Cardiac septum (tissue), 1 donor: ENCODE measurements around the gene UMAD1. TPM values are rescaled to one million over a fixed set of nuclear protein-coding genes. Genes with fewer than 3 reads are reported as not detected.

Source experiments
- DNase-seq: peaks from one replicate; pipeline ENCODE4 v3.0.0-alpha.2; 2020; ENCODE audit warnings: low spot score
- intact Hi-C: fragments of 100-400 bp; cut with DNase I; formaldehyde crosslinking; loops from one replicate; pipeline ENCODE4 v1.14.0; 2022
- total RNA-seq: library from RNA; stranded (reverse); fragmentation: NEBNext Ultra II Directional; extraction: Animal tissue kit (Norgen Biotek cat#: 25700); gene quantifications from one replicate; pipeline ENCODE4 v1.2.1, GENCODE V29; 2021
- donor health status: DM: no; HTN: no; CAD: no.

The UMAD1 gene
- total RNA-seq, 1 donor from 2014 or later, result 16.3 TPM

DNA sequence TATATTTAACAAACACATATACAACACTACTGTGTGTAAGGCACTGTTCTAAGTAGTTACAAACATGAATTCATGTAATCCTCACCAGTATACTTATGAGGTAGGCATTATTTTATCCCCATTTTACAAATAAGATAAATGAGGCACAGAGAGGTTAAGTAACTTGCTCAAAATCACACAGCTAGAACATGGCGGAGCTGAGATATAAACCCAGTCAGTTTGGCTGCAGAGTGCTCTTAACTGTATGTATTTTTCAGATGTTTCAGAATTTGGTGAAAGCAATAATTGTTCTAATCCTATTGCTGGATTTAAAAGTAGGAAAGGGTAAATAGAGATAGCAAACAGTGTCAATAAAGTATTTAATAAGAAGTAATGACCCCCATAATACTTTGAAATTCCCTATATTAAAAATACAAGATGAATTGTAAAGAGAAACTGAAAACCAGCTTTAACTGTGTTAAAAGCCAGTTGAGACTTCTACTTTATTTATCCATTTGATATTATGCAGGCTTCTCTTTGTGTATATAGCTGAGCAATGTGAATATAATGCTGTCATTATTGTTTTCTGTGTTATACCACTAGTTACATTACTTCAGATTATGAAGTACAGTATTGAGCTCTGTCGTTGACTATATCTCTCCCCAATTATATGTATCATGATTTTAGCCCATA is 110.2 kb downstream of the UMAD1 start:
- no peak for DNase-seq
- intact Hi-C loops, result no loop called here

DNA sequence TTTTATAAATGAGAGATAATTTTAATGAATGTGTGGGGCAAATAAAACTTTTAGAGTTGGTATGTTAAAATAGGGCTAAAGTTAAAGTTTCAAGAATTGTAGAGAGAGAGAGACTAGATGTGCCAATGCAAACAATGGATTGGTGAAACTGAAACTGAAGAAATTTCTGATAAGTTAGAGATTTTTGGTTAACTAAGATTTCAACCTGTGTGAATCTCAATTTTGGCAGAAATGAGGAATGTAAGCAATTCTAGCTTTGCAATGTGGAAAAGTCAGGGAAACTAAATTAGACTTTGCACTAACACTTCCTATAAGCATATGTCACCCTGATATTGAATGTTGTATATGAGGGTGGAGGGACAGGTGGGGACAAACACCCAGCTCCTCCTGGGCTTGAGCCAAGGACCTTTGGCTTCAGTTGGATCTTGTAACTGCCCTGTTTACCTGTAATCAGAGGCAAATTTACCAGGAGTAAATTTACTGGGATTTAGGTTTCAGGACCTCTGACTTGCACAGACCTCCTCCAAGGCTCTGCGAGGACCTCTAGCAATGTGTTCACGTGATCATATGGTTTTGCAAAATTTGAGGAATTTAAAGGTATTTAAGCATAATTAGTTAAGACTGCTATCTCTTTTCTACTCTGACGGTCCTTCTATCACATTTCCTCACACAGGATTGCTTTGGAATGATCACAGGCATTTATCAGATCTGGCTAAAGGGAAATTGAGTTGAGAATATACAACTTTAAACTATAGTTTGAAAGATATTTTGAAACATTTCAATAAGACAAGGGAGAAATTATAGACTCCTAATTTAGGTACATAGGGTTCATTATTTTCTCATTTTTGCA is 110.9 kb downstream of the UMAD1 start:
- DNase-seq, result no peak

DNA sequence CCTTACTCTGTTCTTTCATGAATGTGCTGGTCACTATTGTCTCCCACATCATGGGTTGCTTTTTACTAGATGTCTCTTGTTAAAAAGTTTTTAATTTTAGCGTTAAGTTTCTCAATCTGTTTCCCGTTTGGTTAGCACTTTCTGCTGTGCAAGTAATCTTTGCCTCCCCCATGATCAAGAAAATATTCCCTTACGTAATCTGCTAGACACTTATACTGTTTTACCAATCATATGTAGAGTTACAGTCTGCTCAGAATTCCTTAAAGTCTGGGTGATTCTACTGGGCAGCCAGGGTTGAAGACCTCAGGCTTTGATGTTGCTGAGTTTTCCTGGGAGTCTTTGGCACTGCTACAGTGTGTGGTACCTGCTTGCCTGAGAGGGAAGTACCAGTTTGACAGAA is 116.0 kb downstream of the UMAD1 start:
- no peak for DNase-seq
- intact Hi-C loops, result no loop called here

More for the DNA sequence above, 110.9 kb downstream of the UMAD1 start:
- intact Hi-C loops, result no loop called here

DNA sequence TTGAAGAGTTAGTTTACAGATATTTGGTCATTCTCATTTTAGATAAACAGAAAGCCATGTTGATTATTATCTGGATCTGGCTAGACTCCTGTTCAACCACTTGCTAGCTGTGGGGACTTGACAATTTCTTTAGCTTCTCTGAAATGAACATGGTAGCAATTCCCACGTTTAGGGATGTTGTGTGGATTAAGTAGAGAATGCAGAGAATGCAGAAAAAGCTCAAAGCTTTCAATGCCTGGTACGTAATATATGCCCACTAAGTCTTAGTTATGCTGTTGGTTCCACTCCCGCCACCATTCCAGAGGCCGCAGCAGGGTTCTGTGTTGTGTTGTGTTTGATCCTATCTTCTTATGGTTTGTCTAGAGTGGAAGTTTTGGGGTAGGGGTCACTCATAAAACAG is 117.0 kb downstream of the UMAD1 start:
- DNase-seq, result no peak
- intact Hi-C loops, result no loop called here

DNA sequence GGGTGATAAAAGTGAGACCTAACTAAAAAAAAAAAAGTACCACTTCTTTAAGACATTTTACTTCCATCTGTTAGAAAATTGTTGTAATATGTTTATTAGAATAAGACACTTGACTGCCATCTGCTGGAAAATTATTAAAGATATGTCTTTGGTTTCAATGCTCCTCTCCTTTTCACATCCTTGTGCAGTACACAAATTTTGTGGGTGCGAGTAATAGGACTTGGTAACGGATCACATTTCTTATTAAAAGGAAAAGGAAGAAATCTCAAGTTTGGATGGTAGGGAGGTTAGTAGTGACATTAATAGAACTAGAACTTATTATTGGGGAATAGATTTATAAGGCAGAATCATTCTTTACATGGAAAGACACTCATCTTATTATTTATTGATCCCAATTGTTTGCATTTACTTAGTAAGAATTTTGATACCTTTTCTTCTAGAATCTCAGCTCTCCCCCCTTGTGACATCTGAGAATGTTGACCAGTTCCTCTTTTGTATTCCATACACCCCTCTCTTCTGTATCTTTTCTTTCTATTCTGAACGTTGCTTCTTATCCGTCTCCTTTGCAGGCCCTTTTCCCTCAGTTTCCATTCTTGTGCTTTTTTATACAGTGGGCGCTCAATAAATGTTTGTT is 120.9 kb downstream of the UMAD1 start:
- intact Hi-C loops, result loop anchor here (1.0 to 10.0 kb wide), 3 partner anchors 80 to 453 kb away; partner anchors contain the start of gene GLCCI1

DNA sequence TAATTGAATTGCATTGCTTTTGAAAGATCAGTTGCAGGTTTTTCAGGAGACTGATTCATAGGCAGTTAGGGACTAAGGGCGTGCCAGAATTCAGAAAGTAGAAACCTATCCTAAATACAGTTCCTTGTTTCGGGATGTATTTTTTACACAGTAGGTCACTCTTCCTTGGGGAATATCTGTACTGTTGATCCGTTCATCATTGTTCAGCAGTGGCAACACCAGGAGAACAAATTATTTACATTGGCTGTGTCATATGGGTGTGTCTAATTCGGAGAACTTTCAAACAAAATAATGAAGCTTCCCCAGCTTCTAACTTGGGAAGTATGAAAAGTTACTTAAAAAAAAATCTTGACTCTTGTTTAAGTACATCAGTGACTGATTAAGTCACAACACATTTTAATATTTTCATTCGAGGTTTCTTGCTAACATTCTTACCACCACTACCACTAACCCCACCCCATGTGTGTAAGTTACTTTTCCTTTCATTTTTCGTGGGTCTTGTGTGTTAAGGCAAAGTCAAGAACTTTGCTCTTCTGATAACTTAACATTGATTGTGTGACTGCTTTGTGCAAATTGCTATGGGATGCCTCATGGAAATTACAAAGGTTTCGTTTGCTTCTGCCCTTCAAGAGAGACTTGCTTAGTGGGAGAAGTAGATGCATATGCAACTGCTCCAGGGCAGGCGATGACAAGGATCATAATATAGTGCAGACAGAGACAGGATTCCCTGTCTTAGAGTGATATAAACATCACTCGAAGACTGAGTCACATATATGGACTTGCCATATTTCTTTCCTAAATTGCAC is 121.6 kb downstream of the UMAD1 start:
- no peak for DNase-seq
- intact Hi-C loops, result loop anchor here (1.0 to 10.0 kb wide), 3 partner anchors 81 to 453 kb away; partner anchors contain the start of gene GLCCI1

More for the DNA sequence above, 120.9 kb downstream of the UMAD1 start:
- no peak for DNase-seq

DNA sequence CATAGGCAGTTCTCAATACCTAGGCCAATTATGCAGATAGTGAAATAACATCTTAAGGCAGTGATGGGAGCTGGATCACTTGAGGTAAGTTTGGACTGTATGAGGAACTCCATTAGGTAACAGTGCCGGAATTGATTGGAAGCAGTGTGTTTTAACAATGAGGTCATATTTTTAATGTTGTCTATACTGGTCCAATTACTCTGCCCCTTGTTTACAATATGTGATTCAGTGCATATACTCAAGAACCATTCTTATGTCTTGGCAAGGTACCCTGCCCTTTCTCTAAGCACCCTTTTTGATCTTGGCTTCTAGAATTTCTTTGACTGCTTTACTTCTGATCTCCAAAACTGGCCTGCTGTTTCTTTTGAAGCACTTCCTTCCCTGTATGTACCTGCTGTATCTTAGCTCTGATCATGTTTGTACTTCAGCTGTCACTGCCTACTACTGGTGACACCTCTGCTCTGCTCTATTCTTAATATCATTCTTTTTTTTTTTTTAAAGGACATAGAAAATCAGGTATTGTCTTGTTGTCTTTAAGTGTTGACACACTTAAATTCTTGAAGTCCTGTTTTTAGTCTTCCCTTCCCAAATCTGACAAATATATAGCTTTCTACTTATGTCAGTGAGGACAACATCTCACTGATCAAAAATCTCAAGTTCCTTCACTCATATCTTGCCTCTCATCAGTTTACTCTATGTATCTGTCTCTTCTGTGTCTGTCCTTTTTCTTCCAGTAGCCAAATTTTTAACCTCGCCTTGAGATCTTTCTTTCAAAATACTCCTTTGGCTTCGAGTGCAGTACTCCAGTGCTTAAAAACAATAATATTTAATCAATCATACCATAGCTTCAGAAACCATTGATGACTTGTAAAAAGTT is 124.2 kb downstream of the UMAD1 start:
- intact Hi-C loops, result loop anchor here (10.0 kb wide), 2 partner anchors 200 to 450 kb away; partner anchors contain the start of gene GLCCI1

DNA sequence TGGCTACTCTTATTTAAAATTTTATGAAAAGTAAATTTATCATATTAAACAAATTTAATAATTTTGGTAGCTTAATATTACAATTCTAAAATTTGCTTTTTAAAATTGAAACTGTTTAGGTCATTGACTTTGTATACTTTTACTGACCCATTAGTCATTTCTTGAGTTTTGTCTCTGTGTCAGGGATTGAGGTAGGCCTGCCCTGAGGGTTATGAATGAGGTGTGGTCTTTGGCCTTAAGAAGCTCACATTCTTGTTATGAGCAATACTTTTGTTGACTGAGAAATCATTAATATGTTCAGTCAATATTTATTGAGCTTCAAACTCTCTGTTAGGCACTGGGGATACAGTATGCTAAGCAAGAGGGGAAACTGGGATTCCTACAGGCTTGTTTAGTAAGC is 124.9 kb downstream of the UMAD1 start:
- no peak for DNase-seq
- intact Hi-C loops, result loop anchor here (10.0 kb wide), 2 partner anchors 199 to 449 kb away; partner anchors contain the start of gene GLCCI1

More for the DNA sequence above, 124.2 kb downstream of the UMAD1 start:
- no peak for DNase-seq

DNA sequence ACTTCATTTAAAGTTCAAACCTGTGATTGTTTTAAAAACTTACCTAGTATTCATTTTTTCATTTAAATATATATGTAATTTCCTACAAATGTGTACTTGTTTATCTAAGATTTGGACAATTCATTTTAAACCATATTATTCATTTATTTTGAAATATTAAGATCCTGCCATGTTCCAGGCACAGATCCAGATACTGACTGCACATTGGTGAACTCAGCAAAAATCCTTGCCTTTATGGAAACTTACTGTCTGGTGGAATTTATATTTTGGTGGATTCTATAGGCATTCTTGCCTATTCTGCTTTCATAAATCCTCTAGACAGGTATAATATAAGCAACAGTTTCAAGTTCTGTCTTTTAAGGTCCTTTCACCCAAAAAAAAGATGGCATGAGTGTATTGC is 126.1 kb downstream of the UMAD1 start:
- intact Hi-C loops, result loop anchor here (10.0 kb wide), 2 partner anchors 198 to 448 kb away; partner anchors contain the start of gene GLCCI1

DNA sequence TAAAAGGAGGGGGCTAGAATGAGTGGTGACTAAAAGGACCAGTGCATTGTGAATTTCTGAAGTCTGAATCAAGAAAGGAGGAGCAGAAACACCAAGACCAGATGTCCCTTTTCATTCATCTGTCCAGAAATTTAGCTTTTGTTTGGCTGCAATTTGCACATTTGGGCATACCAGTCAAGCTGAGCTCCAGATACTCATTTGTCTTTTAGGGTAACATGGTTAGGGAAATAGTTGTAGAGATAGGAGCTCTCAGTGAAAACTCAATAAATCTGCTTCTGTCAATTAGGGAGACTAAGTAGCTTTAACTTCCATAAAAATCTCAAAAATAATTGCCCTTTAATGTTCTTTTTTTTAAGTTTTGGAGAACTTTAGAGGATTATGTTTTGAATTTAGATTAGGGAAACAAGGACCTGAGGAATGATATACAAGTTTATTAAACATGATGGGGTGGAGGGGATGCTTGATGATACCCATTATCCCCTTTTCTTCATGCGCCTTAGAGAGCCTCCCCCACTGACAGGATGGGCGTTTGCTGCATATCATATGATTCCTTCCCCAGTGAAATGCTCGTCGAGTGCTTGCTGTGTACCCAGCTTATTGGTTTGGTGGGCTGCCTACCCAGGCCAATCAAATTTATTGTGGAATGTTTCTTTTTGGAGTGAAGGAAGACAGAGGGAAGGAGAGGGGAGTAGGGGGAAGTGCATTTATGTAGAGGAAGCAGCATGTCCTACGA is 128.6 kb downstream of the UMAD1 start:
- intact Hi-C loops, result loop anchor here (10.0 kb wide), 2 partner anchors 196 to 446 kb away; partner anchors contain the start of gene GLCCI1
- DNase-seq, result no peak

More for the DNA sequence above, 126.1 kb downstream of the UMAD1 start:
- DNase-seq, result no peak

DNA sequence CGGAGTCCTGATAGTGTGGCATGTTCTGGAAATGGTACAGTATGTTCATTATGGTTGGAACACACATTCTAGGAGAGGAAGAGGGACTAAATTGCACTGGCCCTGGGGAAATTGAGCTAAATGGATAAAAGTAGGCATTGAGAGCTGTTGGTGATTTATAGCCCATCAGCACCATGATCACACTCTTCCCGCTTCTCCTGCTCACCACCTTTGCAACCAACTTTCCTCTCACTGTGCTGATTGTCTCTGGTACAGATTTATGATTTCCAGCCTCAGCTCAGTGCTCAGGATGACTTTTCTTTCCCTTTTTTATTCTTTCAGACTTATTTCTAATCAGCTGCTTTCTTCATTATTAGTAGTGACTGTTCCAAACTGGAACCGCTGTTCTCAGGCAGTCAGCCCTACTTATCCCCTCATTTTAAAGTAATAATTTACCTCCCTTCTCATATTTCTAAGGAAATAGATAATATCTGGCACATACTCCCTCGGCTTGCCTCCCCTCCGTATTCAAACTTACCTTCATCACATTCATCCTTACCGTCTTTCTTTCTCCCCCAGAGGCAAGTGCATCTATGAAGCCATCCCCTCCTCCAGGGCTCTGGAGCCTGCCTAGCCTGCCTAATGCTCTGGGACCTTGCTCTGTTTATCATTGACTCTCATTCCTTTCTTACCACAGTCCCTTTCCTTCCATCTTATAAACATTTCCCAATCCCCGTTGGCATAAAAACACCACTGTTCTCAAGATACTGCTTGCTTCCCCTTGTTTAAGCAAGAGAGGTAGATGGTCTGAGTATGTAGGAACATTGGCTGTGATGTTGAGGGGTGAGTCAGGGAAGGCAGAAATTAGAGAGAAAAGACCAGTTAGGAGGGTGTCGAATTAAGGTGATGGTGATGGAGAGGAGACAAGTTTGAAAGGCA is 129.4 kb downstream of the UMAD1 start:
- DNase-seq, result no peak
- intact Hi-C loops, result loop anchor here (10.0 kb wide), 2 partner anchors 195 to 445 kb away; partner anchors contain the start of gene GLCCI1

DNA sequence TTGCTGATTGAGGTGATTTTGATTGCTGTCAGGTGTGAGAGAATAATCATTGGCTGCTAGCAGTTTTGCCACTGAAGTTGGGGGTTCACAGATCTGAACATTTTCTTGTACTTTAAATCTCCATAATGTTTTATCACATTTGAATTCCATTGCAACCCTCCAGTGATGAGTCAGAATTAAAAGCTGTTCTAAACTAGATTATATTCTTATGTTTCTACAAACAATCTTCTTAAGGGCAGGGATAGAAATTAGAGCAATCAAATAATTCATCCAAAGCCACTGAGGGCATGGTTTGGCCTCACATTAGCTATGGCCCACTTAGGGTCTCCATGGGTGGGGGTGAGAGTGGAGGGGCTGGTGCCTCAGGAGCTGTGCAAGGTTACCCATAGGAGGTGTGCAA is 130.9 kb downstream of the UMAD1 start:
- intact Hi-C loops, result no loop called here

DNA sequence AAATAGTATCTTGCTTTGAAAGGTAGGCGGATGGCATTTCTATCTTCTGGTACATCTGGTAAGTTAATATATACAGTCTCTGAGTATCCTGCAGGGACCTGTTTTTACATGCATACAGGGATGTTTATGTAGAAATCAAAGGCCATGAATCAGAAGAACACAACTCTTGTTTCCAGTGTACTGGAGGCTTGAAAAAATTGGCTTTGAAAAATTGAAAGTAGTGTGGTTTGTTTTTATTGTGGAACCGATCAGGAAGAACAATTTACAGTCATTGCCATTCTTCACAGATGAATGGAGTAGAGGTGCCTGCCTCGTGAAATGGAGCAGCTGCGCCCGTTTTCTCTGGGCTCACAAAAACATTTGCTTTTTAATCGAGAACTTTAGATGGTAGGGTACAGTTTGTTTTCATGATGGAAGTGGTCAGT is 131.9 kb downstream of the UMAD1 start:
- intact Hi-C loops, result no loop called here
- DNase-seq, result no peak

More for the DNA sequence above, 130.9 kb downstream of the UMAD1 start:
- DNase-seq, result no peak

DNA sequence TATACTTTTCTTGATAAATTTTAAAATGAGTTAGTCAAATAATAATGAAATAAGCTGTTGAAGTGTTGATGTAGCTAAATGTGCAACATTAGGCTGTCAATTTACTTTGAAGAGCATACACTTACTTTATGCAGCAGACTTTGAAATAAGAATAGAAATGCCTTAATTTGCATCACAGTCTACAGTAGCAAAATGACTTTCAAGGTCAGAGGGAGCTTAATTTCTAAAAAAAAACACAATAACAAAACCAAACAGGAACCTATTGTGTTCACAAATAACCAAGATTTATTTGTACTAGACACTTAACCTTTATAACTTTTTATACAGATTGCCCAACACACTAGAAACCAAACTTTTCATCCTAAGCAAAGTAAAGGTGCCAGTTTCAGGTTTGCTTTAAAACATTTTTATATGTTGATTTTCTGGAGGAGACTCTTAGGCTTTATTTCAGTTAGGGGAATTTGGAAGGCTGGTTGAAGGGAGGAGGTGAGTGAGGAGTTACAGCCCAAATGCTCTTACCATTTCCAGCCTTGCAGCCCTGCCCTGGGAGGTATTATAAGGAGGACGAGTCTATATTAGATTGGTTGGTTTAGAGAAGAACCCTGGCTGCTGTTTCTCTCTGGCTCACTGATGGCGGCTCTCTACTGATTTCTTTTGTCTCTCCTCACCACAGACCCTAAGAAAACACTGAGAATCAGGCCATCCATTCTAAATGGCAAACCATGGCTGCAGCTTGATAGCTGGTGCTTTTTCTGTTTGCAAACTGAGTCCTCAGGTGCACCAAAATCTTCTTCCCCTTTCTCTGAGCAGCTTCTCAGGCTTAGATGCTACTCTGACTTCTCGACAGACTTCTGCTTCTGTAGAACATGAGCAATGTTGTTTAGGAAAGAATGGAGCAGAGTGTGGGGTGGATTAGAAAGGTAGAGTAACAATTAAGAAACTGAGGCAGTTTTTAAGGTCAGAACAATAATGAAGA is 133.1 kb downstream of the UMAD1 start:
- intact Hi-C loops, result no loop called here
- no peak for DNase-seq

DNA sequence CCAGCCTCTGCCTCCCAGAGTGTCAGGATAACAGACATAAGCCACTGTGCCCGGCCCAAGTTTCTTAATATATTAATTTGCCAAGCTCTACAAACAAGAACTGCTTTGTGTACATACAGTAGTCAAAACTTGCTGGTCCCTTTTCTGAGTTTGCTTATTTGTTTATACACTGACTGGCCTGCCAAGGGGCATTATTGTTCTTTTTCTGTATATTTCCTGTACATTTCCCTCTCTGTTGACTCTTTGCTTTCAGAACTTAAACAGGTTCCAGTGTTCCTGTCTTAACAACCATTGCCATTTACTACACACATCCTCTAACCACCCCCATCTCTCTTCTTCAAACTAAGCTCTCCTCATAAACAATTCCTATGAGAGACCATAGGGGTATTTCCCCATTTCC is 139.3 kb downstream of the UMAD1 start:
- DNase-seq, result no peak
- intact Hi-C loops, result no loop called here
